IMR-90 (cell line): ENCODE measurements around the gene ZCCHC12. TPM values are rescaled to one million over a fixed set of nuclear protein-coding genes. Genes with fewer than 3 reads are reported as not detected.

Experiments
- ATAC-seq: fragments of 200-7000 bp; cut with Tn5 transposase; 2 replicates; pipeline ENCODE4 v1.9.1; 2020; ENCODE audit warnings: low read depth, mild to moderate bottlenecking, moderate library complexity
- BruUV-seq: library from RNA; stranded (reverse); fragments of 400-500 nt; replicated peaks from 2 replicates; lab custom pipeline; 2021; lab: Mats Ljungman, UMichigan
- CTCF ChIA-PET: fragments of 300-600 bp; formaldehyde crosslinking; extraction: SDS; loops from one replicate; lab custom pipeline; 2021; ENCODE audit warnings: antibody characterized with exemption; lab: Yijun Ruan, JAX
- POLR2A ChIA-PET: fragments of 300-600 bp; sonication (Branson Sonifier 250); formaldehyde crosslinking; loops from one replicate; lab custom pipeline; 2022; ENCODE audit warnings: antibody characterized with exemption; ENCODE audit not compliant: unreplicated experiment; lab: Charles Lee
- DNase-seq: peaks from one replicate; pipeline ENCODE4 v3.0.0; 2013
- H2AFZ ChIP-seq: replicated peaks from 2 replicates; pipeline ENCODE3; 2013; ENCODE audit warnings: low read length, mild to moderate bottlenecking; ENCODE audit not compliant: poor library complexity
- H2AK5ac ChIP-seq: 2 replicates; pipeline ENCODE4 v1.6.1; 2013; ENCODE audit warnings: low read depth, low read length, inconsistent platforms
- H2AK9ac ChIP-seq: replicated peaks from 2 replicates; pipeline ENCODE3; 2013; ENCODE audit warnings: mild to moderate bottlenecking, low read depth, low read length, moderate library complexity; ENCODE audit not compliant: poor library complexity
- H2BK120ac ChIP-seq: 2 replicates; pipeline ENCODE4 v1.6.1; 2013; ENCODE audit warnings: low read depth, low read length, inconsistent platforms
- H2BK15ac ChIP-seq: 3 replicates; pipeline ENCODE4 v1.6.1; 2013; ENCODE audit warnings: low read depth, low read length, inconsistent platforms
- H2BK20ac ChIP-seq: 2 replicates; pipeline ENCODE4 v1.6.1; 2013; ENCODE audit warnings: low read depth, mild to moderate bottlenecking, inconsistent platforms, low read length, moderate library complexity
- H2BK5ac ChIP-seq: 2 replicates; pipeline ENCODE4 v1.6.1; 2013; ENCODE audit warnings: mild to moderate bottlenecking, low read depth, low read length, inconsistent platforms; ENCODE audit not compliant: poor library complexity, severe bottlenecking
- H3K14ac ChIP-seq: replicated peaks from 2 replicates; pipeline ENCODE4 v1.6.1; 2013; ENCODE audit warnings: low read depth, low read length, inconsistent platforms
- H3K18ac ChIP-seq: 2 replicates; pipeline ENCODE4 v1.6.1; 2013; ENCODE audit warnings: low read depth, low read length, control low read depth
- H3K23ac ChIP-seq: 2 replicates; pipeline ENCODE4 v1.6.1; 2013; ENCODE audit warnings: low read depth, low read length, inconsistent platforms
- H3K27ac ChIP-seq: 2 replicates; pipeline ENCODE4 v1.5.1; 2013; ENCODE audit warnings: mild to moderate bottlenecking, control low read depth, low read length; ENCODE audit not compliant: insufficient read depth
- H3K27me3 ChIP-seq: 2 replicates; pipeline ENCODE4 v1.6.1; 2013; ENCODE audit warnings: low read length; ENCODE audit not compliant: control insufficient read depth, insufficient read depth
- H3K36me3 ChIP-seq: 2 replicates; pipeline ENCODE4 v1.6.1; 2013; ENCODE audit warnings: low read length, mixed read lengths; ENCODE audit not compliant: control insufficient read depth, insufficient read depth
- H3K4ac ChIP-seq: 2 replicates; pipeline ENCODE4 v1.6.1; 2013; ENCODE audit warnings: low read depth, low read length, inconsistent platforms
- H3K4me1 ChIP-seq: 2 replicates; pipeline ENCODE4 v1.6.1; 2013; ENCODE audit warnings: low read length, mixed read lengths; ENCODE audit not compliant: control insufficient read depth, insufficient read depth
- H3K4me2 ChIP-seq: 2 replicates; pipeline ENCODE4 v1.6.1; 2013; ENCODE audit warnings: low read depth, mild to moderate bottlenecking, control low read depth, low read length, moderate library complexity
- H3K4me3 ChIP-seq: 2 replicates; pipeline ENCODE4 v1.5.1; 2013; ENCODE audit warnings: low read depth, mild to moderate bottlenecking, control low read depth, low read length, moderate library complexity; ENCODE audit not compliant: insufficient read depth
- H3K56ac ChIP-seq: 2 replicates; pipeline ENCODE4 v1.6.1; 2013; ENCODE audit warnings: low read length, inconsistent platforms; ENCODE audit not compliant: insufficient read depth; ENCODE audit errors: extremely low read depth
- H3K79me1 ChIP-seq, 2 experiments: 2 replicates each; pipeline ENCODE4 v1.6.1; 2013; ENCODE audit warnings: low read length in 2 of 2, inconsistent platforms in 1 of 2, low read depth in 1 of 2
- H3K9ac ChIP-seq: 2 replicates; pipeline ENCODE4 v1.6.1; 2013; ENCODE audit warnings: low read depth, low read length, control low read depth
- H3K9me1 ChIP-seq: 2 replicates; pipeline ENCODE4 v1.6.1; 2013; ENCODE audit warnings: low read length, inconsistent platforms; ENCODE audit not compliant: insufficient read depth
- H3K9me3 ChIP-seq: 2 replicates; pipeline ENCODE4 v1.6.1; 2013; ENCODE audit warnings: low read length; ENCODE audit not compliant: control insufficient read depth, insufficient read depth
- H4K20me1 ChIP-seq: 2 replicates; pipeline ENCODE4 v1.6.1; 2013; ENCODE audit warnings: low read length, inconsistent platforms; ENCODE audit not compliant: insufficient read depth
- H4K5ac ChIP-seq: 2 replicates; pipeline ENCODE4 v1.6.1; 2013; ENCODE audit warnings: mild to moderate bottlenecking, low read depth, low read length, control low read depth
- H4K8ac ChIP-seq, 2 experiments: 2 replicates each; pipeline ENCODE4 v1.6.1; 2013; ENCODE audit warnings: low read depth in 2 of 2, low read length in 2 of 2, control low read depth in 1 of 2, inconsistent platforms in 1 of 2
- H4K91ac ChIP-seq: 2 replicates; pipeline ENCODE4 v1.6.1; 2013; ENCODE audit warnings: low read depth, low read length, inconsistent platforms; ENCODE audit not compliant: insufficient read depth
- BHLHE40 ChIP-seq: fragments of 150-350 bp; IDR thresholded peaks from 2 replicates; pipeline ENCODE4 v1.6.1; 2016; ENCODE audit warnings: mild to moderate bottlenecking, low read depth, low read length
- CEBPB ChIP-seq: IDR thresholded peaks from 2 replicates; pipeline ENCODE4 v1.6.1; 2012; ENCODE audit warnings: low read depth, low read length, improper control_type of control experiment
- CHD1 ChIP-seq: IDR thresholded peaks from 2 replicates; pipeline ENCODE4 v1.6.1; 2012; ENCODE audit warnings: low read depth, low read length, improper control_type of control experiment
- CTCF ChIP-seq: conservative IDR thresholded peaks from 2 replicates; pipeline ENCODE4 v1.5.1; 2012; ENCODE audit warnings: mild to moderate bottlenecking, low read depth, low read length, improper control_type of control experiment
- ELK1 ChIP-seq: fragments of 150-350 bp; IDR thresholded peaks from 2 replicates; pipeline ENCODE4 v1.6.1; 2016; ENCODE audit warnings: low read depth, mild to moderate bottlenecking, low read length, moderate library complexity, borderline replicate concordance
- FOS ChIP-seq: fragments of 150-350 bp; IDR thresholded peaks from 2 replicates; pipeline ENCODE4 v1.6.1; 2016; ENCODE audit warnings: low read depth, low read length
- MAFK ChIP-seq: IDR thresholded peaks from 2 replicates; pipeline ENCODE4 v1.6.1; 2012; ENCODE audit warnings: low read depth, low read length, improper control_type of control experiment
- MAZ ChIP-seq: IDR thresholded peaks from 2 replicates; pipeline ENCODE4 v1.6.1; 2012; ENCODE audit warnings: low read depth, mild to moderate bottlenecking, low read length, improper control_type of control experiment, moderate library complexity, borderline replicate concordance
- MXI1 ChIP-seq: IDR thresholded peaks from 2 replicates; pipeline ENCODE4 v1.6.1; 2012; ENCODE audit warnings: low read depth, mild to moderate bottlenecking, low read length, moderate library complexity, borderline replicate concordance
- NFE2L2 ChIP-seq: fragments of 150-350 bp; IDR thresholded peaks from 2 replicates; pipeline ENCODE4 v1.6.1; 2016; ENCODE audit warnings: low read depth, mild to moderate bottlenecking, low read length
- POLR2A ChIP-seq: IDR thresholded peaks from 2 replicates; pipeline ENCODE4 v1.6.1; 2012; ENCODE audit warnings: mild to moderate bottlenecking, low read depth, low read length
- RAD21 ChIP-seq: IDR thresholded peaks from 2 replicates; pipeline ENCODE4 v1.6.1; 2012; ENCODE audit warnings: low read length, improper control_type of control experiment
- RCOR1 ChIP-seq: IDR thresholded peaks from 2 replicates; pipeline ENCODE4 v1.6.1; 2012; ENCODE audit warnings: mild to moderate bottlenecking, low read length, improper control_type of control experiment; ENCODE audit not compliant: insufficient replicate concordance
- RFX5 ChIP-seq: IDR thresholded peaks from 2 replicates; pipeline ENCODE4 v1.8.0; 2012; ENCODE audit warnings: low read depth, mild to moderate bottlenecking, low read length, moderate library complexity
- SMC3 ChIP-seq: fragments of 150-350 bp; IDR thresholded peaks from 2 replicates; pipeline ENCODE4 v1.6.1; 2016; ENCODE audit warnings: low read depth, mild to moderate bottlenecking, antibody characterized with exemption, low read length, moderate library complexity
- USF2 ChIP-seq: fragments of 150-350 bp; IDR thresholded peaks from 2 replicates; pipeline ENCODE4 v1.6.1; 2017; ENCODE audit warnings: mild to moderate bottlenecking, antibody characterized with exemption, low read length, low read depth
- WGBS, 2 experiments: methylation state at CpG; one replicate each; pipeline versions ENCODE4 v1.1.5 to v1.1.7; 2013; ENCODE audit warnings: missing lambda C conversion rate in 2 of 2; ENCODE audit not compliant: insufficient read length in 1 of 2; ENCODE audit errors: extremely low coverage in 2 of 2; 5-methylcytosine and 5-hydroxymethylcytosine counted together
- dilution Hi-C: fragments of 300-500 bp; cut with HindIII; formaldehyde crosslinking; loops from one replicate; pipeline ENCODE4 v1.14.3; 2018; ENCODE audit warnings: low sequenced_read_pairs; ENCODE audit not compliant: unreplicated experiment
- in situ Hi-C: fragments of 300-500 bp; cut with MboI; formaldehyde crosslinking; loops from 3 replicates; pipeline ENCODE4 v1.14.3; 2019; ENCODE audit warnings: low sequenced_read_pairs, inconsistent platforms, mixed read lengths
- intact Hi-C: fragments of 100-400 bp; cut with micrococcal nuclease; formaldehyde crosslinking; loops from 2 replicates; pipeline ENCODE4 v1.10.0; 2022
- polyA plus RNA-seq, 3 experiments: library from polyadenylated mRNA; depleted of rRNA; stranded (reverse); fragments of >200 nt; gene quantifications; 2 replicates each; pipeline ENCODE4 v1.2.3, GENCODE V29; 2012; ENCODE audit warnings: low replicate concordance in 1 of 3
- total RNA-seq: library from RNA; depleted of rRNA; stranded (reverse); fragments of >200 nt; gene quantifications from 2 replicates; pipeline ENCODE4 v1.2.3, GENCODE V29; 2012

The ZCCHC12 gene
- total and polyA plus RNA-seq, 2 of the 4 experiments (the other 2 are of a cell fraction): under 0.01 to 0.07 TPM

- BruUV-seq: no TSS peak
- H4K5ac ChIP-seq: no peak overlapping the region
- peaks cover 5% of the 10 kb centered on the region for H3K27me3 ChIP-seq
Observed at GRCh38 chrX:118839334-118839958, 15.8 kb downstream of the ZCCHC12 start.

More at GRCh38 chrX:118839334-118839958, 15.8 kb downstream of the ZCCHC12 start:
- no peak overlapping the region for H2BK120ac ChIP-seq
- 24% methylated on average over 26 of the region's 50 CpGs; no CpG with 5 or more reads in 1 of the 2 experiments for WGBS, 2 experiments
- H4K91ac ChIP-seq: no peak overlapping the region
- peak overlapping the region; percentile 47 for H3K4me3 ChIP-seq
- dilution Hi-C loops: no loop called here
- no peak overlapping the region; a peak in 1 of 4 replicates for H4K8ac ChIP-seq
- intact Hi-C loops: no loop called here
- H3K14ac ChIP-seq: no peak overlapping the region
- H3K9ac ChIP-seq: no peak overlapping the region
- TF ChIP-seq MXI1: no peak
- TF ChIP-seq NFE2L2: no peak
- no peak for TF ChIP-seq POLR2A
- no peak for TF ChIP-seq MAFK
- TF ChIP-seq BHLHE40: peak; percentile 5; the same call in 1 of the 2 replicates
- no peak for TF ChIP-seq MAZ
- TF ChIP-seq FOS: no peak
- TF ChIP-seq CHD1: no peak
- peak; percentile 49 for TF ChIP-seq CTCF
- no peak for TF ChIP-seq RFX5
- TF ChIP-seq ELK1: no peak
- TF ChIP-seq RAD21: no peak
- TF ChIP-seq CEBPB: no peak
- no peak for TF ChIP-seq RCOR1
- TF ChIP-seq SMC3: no peak
- TF ChIP-seq USF2: peak; percentile 80
- no peak overlapping the region for H3K27ac ChIP-seq
- no peaks in the 10 kb centered on the region for H3K4me1 ChIP-seq
- ChIA-PET CTCF (interaction anchor here (0.7 to 1.1 kb wide), 7 partner anchors 9 to 193 kb away, joined by 3 to 5 read pairs (median 4); no protein-coding TSS in a partner anchor), POLR2A (no interaction called here)
- peak overlapping the region; percentile 74 for H2AFZ ChIP-seq
- no peak overlapping the region for H3K56ac ChIP-seq
- H3K36me3 ChIP-seq: no peaks in the 10 kb centered on the region
- no peak overlapping the region for H2BK5ac ChIP-seq
- peak; percentile 92 for ATAC-seq
- no peak overlapping the region for H3K18ac ChIP-seq
- no peaks in the 10 kb centered on the region for H3K9me3 ChIP-seq
- peak; percentile 6 for DNase-seq
- in situ Hi-C loops: no loop called here
- H3K4me2 ChIP-seq: peak overlapping the region; percentile 81
- H2AK9ac ChIP-seq: no peak overlapping the region
- no peaks in the 10 kb centered on the region for H4K20me1 ChIP-seq
- H2AK5ac ChIP-seq: no peak overlapping the region
- H3K4ac ChIP-seq: no peak overlapping the region
- no peak overlapping the region for H2BK15ac ChIP-seq
- H2BK20ac ChIP-seq: no peak overlapping the region
- H3K23ac ChIP-seq: no peak overlapping the region
- H3K9me1 ChIP-seq: no peaks in the 10 kb centered on the region
- no peaks in the 10 kb centered on the region for H3K79me1 ChIP-seq
